KBM-7 (cell line): ENCODE results near the gene CPXM2.
"Not testable (repeated sequence)": the region's sequence is repeated elsewhere in the genome, so short reads cannot be mapped to it uniquely, and the experiment has no call there.

Source experiments
- DNase-seq: peaks from one replicate; pipeline ENCODE4 v3.0.0-alpha.2; 2015
- in situ Hi-C: fragments of 300-500 bp; cut with MboI; formaldehyde crosslinking; loops from 2 replicates; pipeline ENCODE4 v1.14.3; 2020; ENCODE audit warnings: low sequenced_read_pairs, low pct_unique_long_range_greater_than_20kb, mixed read lengths

The CPXM2 gene

DNA sequence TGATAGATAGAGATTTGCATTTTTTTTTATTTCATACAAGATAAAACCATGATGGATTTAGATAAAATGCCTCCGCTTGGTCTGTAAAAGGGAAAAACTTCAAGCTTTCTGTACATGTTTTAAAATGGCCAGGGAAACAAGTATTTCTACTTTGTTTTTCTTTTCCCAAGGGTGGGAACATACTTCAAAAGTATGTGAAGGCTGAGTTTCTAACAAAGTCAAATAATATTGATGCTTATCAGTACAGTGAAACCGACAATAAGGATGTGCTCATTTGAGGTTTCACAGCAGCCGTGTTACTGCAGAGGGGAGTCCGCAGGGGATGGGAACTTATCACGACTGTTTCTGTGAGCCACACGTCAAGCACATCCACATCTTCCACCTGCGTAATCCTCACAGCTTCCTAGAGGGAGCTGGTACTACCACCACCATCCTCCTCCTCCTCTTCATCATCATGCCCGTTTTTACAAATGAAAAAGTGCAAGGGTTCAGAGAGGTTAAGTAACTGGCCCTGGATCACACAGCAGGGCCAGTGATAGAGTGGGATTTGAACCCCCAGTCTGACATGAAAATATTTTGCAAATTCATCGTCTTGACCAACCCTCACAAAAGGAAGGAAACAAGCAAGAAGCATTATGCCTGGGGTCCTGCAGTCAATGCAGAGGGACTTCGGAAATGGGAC lies 131.1 kb downstream of the CPXM2 start:
- no peak for DNase-seq
- in situ Hi-C loops = no loop called here

DNA sequence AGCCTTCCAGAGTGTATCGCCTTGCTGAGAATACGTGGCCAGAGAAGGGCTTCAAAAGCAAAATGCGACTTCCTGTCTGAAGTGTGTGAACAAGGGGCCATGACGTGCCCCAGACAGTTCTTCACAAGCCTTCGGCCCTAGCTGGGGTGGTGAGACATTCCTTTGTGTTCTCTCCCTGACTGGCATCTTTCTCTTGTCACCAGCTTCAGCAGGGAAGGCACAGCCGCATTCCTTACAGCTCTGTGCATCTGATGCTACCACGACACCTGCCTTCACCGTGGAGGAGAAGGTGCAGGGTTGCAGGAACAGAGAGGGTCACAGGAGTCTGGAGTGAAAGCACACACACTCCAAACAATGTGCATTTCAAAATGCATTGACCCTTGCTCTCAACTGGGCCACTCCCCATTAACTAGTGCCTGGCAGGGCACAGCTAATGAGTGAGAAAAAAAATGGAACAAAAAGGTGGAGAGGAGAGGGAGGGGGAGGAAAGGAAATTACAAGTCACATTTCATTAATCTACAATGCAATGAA lies 132.0 kb downstream of the CPXM2 start:
- in situ Hi-C loops = no loop called here

DNA sequence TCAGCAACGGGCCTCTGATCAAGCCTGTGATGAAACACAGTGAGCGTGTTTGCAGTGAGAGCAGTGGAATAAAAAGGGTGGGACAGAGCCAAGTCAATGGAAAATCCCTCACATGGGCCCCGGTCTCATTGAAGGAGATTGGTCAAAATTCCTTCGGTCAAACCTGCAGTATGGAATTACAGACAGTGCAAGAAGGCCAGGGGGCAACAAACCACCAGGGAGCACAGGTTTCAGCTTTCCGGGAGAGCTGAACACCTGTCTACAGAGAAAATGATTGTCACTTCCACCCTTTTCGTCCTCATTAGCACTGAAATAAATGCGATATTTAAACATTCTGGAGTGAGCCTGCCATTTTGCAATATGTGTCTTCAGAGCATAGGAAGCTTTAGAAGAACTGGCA lies 132.6 kb downstream of the CPXM2 start:
- DNase-seq = no peak
- in situ Hi-C loops = no loop called here

More for the DNA sequence above, 132.0 kb downstream of the CPXM2 start:
- no peak for DNase-seq

DNA sequence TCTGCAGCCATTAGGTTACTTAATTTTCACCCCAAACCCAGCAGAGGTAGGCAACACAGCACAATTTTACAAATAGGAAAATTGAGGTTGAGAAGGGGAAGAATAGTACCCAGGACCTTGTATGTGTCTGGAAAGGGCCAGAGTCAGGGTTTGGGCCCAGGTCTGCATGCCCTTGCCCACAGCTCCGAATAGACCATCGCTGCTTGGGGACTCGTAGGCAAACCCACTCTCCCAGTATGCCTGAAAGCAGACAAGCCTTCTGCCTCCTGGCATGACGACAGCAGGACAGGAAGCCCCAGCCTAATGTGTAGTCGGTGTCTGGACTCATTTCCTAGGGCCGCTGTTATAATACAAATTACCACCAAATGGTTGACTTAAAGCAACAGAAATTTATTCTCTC lies 133.8 kb downstream of the CPXM2 start:
- DNase-seq = no peak
- in situ Hi-C loops = no loop called here

DNA sequence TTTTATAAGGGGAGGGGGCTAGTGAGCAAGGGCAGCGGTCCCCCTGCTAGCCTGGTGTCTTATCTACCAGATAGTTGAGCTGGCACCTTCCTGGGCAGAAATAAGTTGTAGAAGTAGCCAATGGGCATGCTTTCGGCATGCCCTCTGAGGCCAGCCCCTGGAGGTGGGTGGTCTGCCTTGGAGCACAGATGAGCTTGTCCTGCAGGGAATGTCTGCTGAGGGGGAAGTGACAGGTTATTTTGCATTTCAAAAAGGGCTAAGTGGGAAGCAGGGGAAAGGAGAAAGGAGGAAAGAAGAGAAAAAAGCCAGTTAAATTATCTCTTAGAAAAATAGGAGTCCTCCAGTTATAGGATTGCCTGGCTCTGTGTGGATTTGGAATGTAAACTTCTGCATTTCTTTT lies 136.5 kb downstream of the CPXM2 start:
- in situ Hi-C loops = no loop called here

DNA sequence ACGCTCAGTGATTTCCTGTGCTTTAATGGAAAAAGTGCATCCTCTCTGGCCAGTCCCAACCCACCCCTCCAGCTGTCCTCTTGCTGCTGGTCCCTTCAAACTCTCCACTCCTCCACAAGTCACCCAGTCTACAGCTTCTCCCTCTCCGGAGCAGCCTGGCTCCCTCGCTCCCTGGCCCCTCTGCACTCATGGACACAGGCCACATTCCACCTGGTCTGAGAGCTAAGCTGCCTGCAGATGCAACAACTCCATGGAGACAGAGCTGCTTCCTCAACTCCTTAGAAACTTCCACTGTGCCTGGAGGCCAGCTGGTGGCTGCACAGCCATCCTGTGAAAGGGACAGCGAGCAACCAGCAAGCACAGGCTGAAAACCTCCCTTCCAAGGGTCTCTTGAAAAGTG lies 137.5 kb downstream of the CPXM2 start:
- DNase-seq = no peak
- in situ Hi-C loops = no loop called here

More for the DNA sequence above, 136.5 kb downstream of the CPXM2 start:
- no peak for DNase-seq

DNA sequence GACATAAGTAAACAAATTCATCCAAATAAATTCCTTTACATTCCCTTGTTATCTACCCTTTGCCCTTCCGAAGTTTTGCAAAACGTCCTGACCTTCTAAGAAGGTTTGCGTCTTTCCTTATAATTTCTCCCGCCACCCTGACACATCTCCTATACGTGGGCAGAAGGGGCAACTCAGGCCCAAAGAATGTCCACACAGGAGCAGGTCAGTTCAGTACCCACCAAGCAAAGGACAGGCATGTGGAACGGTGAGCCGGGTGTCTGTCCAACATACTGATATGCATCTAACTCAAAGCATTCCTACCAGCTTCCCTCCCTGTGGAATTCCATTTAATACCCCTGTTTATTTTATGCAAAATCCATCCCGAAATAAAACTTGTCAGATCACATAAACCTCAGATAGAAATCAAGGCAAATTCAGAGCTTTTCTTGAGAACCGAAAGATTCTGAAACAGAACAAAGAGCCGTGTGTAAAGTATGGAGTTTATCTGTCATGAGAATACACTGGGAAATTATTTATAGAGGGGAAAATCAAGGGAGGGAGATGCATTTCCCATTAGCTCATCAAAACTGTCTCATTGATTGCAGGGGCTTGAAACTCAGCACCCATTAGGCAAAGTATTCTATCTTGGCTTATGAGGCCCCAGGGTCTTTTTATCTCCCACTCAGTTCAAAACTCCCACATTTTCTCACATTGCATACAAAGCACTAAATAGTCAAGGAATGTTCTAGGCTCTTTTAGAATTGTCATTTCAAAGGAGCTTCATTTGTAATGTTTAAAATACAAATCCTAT lies 140.1 kb downstream of the CPXM2 start:
- DNase-seq = no peak
- in situ Hi-C loops = no loop called here

DNA sequence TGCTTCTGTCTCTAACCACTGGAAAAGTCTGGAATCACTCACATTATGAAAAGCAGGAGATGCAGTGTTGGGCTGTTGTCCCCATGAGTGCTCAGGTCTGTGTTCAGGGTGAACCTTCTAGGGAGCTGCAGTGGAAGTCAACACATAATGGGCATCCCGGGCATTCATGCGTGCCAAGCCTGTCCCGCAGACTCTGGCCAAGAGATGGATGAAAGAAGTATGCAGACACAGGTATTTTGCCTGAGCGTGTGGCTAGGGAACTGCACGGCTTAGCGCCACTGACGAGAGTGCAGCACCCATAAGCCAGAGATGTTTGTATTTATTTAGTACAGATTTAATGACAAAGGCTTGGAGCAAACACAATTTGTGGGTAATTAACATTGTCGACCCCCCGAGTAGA lies 140.7 kb downstream of the CPXM2 start:
- DNase-seq = no peak
- in situ Hi-C loops = no loop called here

DNA sequence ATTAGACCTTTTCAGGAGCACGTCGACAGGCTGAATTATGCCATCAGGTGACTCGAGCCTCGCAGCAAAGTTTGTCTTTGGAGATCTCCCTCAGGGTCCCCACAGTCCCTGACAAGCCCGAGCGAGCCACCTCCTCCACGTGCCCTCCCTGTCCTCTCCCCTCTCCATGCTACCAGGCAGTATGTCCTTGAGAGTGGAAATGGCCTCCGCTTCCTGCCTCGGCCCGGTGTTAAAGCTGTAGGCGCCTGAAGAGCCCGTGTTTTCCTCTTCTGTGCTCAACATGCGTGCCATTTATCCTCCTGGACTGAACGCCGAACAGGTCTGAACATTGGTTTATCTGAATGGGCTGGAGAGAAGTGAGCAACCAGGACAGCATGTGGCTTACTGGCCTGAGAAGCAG lies 142.9 kb downstream of the CPXM2 start:
- DNase-seq = no peak
- in situ Hi-C loops = no loop called here

DNA sequence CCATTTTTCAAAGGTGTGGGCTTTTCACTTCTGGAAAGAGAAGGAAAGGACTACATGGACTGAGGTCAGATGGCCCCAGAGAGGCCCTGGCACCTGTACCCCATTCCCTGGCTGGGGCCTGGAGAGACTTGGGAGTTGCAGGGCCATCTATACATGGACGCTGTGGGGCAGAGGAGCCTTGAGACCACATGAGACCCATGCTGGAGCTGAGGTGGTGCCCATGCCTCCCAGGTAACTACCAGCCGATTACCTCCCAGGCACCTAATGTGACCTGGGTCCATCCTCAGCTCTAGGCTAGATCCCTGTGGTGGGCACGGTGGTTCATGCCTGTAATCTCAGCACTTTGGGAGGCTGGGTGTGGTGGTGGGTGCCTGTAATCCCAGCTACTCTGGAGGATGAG lies 144.2 kb downstream of the CPXM2 start:
- DNase-seq = no peak
- in situ Hi-C loops = no loop called here

DNA sequence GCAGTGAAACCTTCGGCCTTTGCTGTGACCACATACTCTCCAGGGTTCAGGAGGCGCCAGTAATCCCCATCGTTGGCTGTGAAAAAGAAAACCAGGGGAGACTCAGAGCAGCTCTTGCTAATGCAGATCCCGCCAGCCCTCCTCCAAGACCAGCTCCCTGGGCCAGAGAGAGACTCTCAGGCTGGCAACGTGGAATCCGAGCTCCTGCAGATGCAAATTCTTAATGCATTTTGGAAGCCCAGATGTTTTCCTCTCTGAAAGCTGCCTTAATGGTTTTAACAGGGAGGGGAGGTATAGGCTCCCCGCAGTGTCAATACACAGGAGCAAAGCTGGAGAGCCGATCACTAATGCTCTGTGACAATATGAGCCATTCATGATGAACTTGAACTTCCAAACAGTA lies 144.7 kb downstream of the CPXM2 start:
- DNase-seq = no peak
- in situ Hi-C loops = no loop called here

DNA sequence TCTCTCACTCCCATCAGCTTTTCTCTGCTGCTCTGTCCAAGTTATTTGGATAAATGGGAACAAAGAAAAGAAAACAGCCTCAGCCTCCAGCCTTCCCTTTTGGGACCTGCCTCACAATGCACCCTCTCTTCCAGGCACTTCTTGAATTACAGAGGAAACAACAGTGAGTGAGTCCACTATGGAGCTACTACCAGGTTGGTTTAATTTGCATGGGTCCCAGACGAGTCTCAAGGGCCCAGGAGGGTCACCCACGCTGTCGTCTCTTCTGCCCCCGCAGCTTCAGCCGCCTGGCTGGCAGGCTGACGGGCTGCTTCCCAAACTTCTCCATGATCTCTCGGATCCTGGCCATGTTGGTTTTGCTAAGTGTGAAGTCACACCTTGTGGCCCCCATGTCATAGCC lies 145.1 kb downstream of the CPXM2 start:
- in situ Hi-C loops = no loop called here

DNA sequence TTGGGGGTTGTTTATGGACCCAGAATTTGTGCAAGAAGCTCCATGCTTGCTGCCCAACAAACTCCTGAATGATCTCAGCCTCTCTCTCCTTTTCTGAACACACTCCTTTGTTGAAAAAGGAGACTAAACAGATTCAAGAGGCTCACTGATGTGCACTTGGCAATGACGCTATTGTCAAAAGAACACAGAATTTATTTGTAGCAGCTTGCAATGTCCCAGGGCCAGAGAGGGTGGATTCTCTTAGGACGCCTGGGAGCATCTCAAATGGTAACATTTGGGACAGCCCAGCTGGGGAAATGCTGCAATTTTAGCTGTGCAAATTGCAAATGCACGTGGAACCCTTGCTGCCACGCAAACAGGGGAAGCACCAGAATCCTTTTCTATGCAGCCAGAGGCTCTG lies 145.5 kb downstream of the CPXM2 start:
- in situ Hi-C loops = no loop called here
- no peak for DNase-seq

More for the DNA sequence above, 145.1 kb downstream of the CPXM2 start:
- DNase-seq = no peak

DNA sequence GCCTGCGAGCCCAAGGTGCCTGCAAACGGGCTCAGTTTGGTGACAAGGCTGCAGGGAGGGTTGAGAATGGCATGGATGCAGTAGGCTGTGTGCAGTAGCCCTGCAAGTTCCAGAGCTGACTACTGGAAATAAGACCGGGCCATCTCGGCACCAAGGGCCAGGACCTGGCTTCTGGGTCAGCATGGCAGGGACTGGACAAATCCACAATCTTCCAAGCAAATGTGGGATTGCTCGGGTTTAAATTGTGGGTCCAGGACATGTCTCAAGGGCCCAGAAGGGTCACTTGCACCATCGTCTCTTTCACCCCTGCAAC lies 147.4 kb downstream of the CPXM2 start:
- in situ Hi-C loops = no loop called here
- no peak for DNase-seq

DNA sequence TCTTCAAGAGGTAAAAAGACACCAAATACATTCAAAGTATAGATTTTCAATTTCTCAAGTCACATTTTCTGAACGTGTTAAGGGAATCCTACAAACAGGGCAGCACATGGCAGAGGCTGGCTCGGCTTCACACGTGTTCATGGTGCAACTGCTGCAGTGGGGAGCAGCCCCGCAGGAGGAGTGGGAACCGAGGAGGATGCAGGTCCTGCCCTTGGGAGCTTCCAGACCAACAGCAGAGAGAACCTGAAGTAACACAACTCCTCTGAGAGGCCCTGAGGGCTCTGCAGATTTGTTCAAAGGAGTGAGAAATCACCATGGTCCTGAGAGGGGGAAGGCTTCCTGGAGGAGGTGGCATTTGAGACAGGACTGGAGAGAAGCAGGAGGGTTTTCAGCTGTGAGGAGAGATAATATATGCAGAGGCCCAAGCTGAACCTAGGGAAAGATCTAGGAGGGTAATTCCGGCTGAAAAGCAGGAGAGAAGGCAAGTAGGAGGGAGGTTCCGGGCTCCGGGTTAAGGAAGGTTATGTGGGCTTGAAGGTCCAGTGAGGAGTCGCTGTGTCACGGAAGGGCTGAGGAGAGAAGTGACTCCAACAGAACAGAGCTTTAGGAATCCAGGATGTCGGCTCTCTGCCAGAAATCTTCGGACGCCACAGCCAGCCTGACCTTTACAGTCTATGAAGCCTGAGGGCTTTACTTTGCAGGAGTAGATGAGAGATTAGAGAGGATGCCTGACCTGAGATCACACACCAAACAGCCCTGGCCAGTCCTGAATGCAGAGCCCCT lies 148.0 kb downstream of the CPXM2 start:
- no peak for DNase-seq
- in situ Hi-C loops = no loop called here

DNA sequence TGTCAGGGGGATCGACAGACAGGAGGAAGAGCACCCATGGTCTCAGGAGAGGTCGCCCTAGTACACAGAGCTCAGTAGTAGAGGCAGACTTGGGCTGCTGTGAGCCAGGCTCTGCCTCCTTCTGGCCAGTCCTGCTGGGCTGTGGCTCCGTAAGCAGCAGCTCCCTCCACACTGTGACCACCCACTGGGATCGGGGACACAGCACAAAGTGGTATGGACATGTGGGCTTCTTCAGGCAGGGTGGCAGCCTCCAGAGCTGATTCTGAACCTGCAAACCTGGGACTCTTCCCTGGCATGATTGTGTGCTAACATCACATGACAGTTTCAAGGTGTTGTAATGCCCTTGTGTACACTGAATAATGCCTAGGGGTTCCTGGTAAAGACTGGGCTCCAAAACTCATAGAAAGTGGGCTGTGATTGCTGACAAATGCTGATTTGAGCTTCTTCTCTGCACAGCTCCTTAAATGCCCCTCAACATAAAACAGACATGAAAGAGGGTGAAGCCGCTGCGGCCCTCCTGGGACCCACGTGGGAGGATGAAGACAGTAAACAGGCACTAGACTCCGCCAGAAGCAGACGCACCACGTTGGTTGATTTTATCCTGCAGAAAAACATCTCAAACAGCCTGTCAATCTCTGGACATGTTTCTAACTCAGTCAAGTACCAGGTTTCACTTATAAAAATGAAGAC lies 148.7 kb downstream of the CPXM2 start:
- no peak for DNase-seq
- in situ Hi-C loops = no loop called here

DNA sequence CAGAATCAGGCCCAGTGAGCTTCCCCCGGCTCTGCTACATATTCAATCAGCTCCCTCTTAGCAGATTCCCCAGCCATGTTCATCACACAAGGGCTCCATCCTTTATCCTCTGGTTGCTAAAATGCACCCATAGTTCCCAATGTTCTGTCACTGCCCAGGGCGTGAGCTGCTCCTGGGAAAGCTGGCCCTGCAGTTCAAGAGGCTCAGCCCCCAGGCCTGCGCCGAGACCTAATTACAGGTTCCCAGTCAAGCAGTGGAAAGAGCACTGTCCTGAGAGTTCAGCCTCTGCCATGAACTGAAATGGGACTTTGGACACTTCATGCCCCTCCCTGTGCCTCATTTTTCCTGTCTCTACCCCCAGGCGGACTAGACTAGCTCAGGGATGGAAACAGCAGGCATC lies 149.9 kb downstream of the CPXM2 start:
- no peak for DNase-seq
- in situ Hi-C loops = no loop called here

DNA sequence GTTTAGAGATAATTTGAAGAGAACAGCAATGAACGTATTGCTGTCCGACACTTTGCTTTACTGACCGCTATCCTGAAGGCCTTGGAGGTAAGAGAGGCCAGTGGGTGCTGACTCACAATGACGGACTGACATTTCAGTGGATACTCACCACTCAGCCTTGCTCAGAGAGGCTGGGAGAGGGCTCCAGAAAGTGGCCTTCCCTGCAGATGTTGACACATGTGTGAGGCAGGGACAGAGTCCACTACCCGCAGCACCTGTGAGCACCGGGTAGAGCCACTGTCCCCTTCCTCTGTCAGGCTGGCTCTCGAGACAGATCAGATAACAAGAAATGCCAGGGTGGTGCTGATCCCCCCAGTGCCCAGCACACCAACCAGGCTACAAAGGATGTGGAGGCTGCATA lies 150.5 kb downstream of the CPXM2 start:
- in situ Hi-C loops = no loop called here

DNA sequence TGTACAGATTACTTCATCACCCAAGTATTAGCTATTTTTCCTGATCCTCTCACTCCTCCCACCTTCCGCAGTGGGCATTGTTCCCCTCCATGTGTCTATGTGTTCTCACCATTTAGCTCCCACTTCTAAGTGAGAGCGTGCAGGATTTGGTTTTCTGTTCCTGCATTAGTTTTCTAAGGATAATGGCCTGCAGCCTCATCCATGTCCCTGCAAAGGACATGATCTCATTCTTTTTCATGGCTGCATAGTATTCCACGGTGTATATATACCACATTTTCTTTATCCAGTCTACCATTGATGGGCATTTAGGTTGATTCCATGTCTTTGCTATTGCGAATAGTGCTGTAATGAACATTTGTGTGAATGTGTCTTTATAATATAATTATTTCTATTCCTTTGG lies 154.7 kb downstream of the CPXM2 start:
- DNase-seq, in situ Hi-C loops: not testable (repeated sequence)

More for the DNA sequence above, 150.5 kb downstream of the CPXM2 start:
- no peak for DNase-seq
